ENCODE results near the gene PLS3. TPM values are rescaled to one million over a fixed set of nuclear protein-coding genes. Genes with fewer than 3 reads are reported as not detected.

The PLS3 gene
- total RNA-seq, 1 experiment from 2014 or later = 147 TPM

GRCh38 chrX:115693476-115693875 is 132.5 kb downstream of the PLS3 start:
- TF ChIP-seq CTCF (IDR thresholded peaks at IDR 0.05; ENCODE audit: unreplicated experiment) = no peak

GRCh38 chrX:115694028-115694427 is 133.1 kb downstream of the PLS3 start:
- H3K27me3 Mint-ChIP-seq (ENCODE audit: insufficient read depth, unreplicated experiment) = peaks cover 64% of the 10 kb centered on the region
- no peaks in the 10 kb centered on the region for H3K4me1 Mint-ChIP-seq (ENCODE audit: insufficient read depth, unreplicated experiment)
- TF ChIP-seq CTCF (IDR thresholded peaks at IDR 0.05; ENCODE audit: unreplicated experiment) = no peak
- DNase-seq (ENCODE audit: unreplicated experiment) = no peak
- no peak overlapping the region for H3K4me3 Mint-ChIP-seq (ENCODE audit: unreplicated experiment)
- CTCF ChIA-PET = interaction anchor here (1.1 kb wide), 1 partner anchor 12 kb away, joined by 4 read pairs; no protein-coding TSS in a partner anchor
- no TSS peak for BruUV-seq (replicated peaks)
- no peaks in the 10 kb centered on the region for H3K9me3 Mint-ChIP-seq (ENCODE audit: unreplicated experiment)
- POLR2A ChIA-PET = no interaction called here
- H3K36me3 Mint-ChIP-seq (ENCODE audit: insufficient read depth, unreplicated experiment) = no peaks in the 10 kb centered on the region
- H3K27ac Mint-ChIP-seq (ENCODE audit: low read depth, unreplicated experiment) = no peak overlapping the region
- intact Hi-C loops (cut with micrococcal nuclease) = loop anchor here (5.0 kb wide), 1 partner anchor 467 kb away; no protein-coding TSS in a partner anchor

More at GRCh38 chrX:115693476-115693875, 132.5 kb downstream of the PLS3 start:
- POLR2A ChIA-PET = no interaction called here
- Mint-ChIP-seq H3K27me3 (ENCODE audit: insufficient read depth, unreplicated experiment) (peaks cover 64% of the 10 kb centered on the region), H3K9me3 (ENCODE audit: unreplicated experiment) (no peaks in the 10 kb centered on the region), H3K4me3 (ENCODE audit: unreplicated experiment) (no peak overlapping the region), H3K4me1 (ENCODE audit: insufficient read depth, unreplicated experiment) (no peaks in the 10 kb centered on the region), H3K36me3 (ENCODE audit: insufficient read depth, unreplicated experiment) (no peaks in the 10 kb centered on the region), H3K27ac (ENCODE audit: low read depth, unreplicated experiment) (no peak overlapping the region)
- intact Hi-C loops (cut with micrococcal nuclease) = loop anchor here (5.0 kb wide), 1 partner anchor 466 kb away; no protein-coding TSS in a partner anchor
- no TSS peak for BruUV-seq (replicated peaks)
- CTCF ChIA-PET = interaction anchor here (0.6 to 1.1 kb wide), 2 partner anchors 12 to 199 kb away, joined by 4 read pairs; no protein-coding TSS in a partner anchor
- no peak for DNase-seq (ENCODE audit: unreplicated experiment)

- CTCF ChIA-PET = no interaction called here
- H3K4me1 Mint-ChIP-seq (ENCODE audit: insufficient read depth, unreplicated experiment) = no peaks in the 10 kb centered on the region
- H3K27me3 Mint-ChIP-seq (ENCODE audit: insufficient read depth, unreplicated experiment) = peaks cover 46% of the 10 kb centered on the region
- no TSS peak for BruUV-seq (replicated peaks)
- H3K36me3 Mint-ChIP-seq (ENCODE audit: insufficient read depth, unreplicated experiment) = no peaks in the 10 kb centered on the region
- POLR2A ChIA-PET = no interaction called here
- no peak overlapping the region for H3K27ac Mint-ChIP-seq (ENCODE audit: low read depth, unreplicated experiment)
- DNase-seq (ENCODE audit: unreplicated experiment) = no peak
- no peak overlapping the region for H3K4me3 Mint-ChIP-seq (ENCODE audit: unreplicated experiment)
- intact Hi-C loops (cut with micrococcal nuclease) = no loop called here
- TF ChIP-seq CTCF (IDR thresholded peaks at IDR 0.05; ENCODE audit: unreplicated experiment) = no peak
- H3K9me3 Mint-ChIP-seq (ENCODE audit: unreplicated experiment) = no peaks in the 10 kb centered on the region
These were observed 135.1 kb downstream of the PLS3 start for GRCh38 chrX:115696039-115696438.

- no peak overlapping the region for H3K27ac Mint-ChIP-seq (ENCODE audit: low read depth, unreplicated experiment)
- H3K9me3 Mint-ChIP-seq (ENCODE audit: unreplicated experiment) = no peaks in the 10 kb centered on the region
- DNase-seq (ENCODE audit: unreplicated experiment) = no peak
- peaks cover 40% of the 10 kb centered on the region for H3K27me3 Mint-ChIP-seq (ENCODE audit: insufficient read depth, unreplicated experiment)
- ChIA-PET POLR2A (no interaction called here), CTCF (interaction anchor here (0.6 kb wide), 2 partner anchors 356 to 363 kb away, joined by 3 to 4 read pairs; no protein-coding TSS in a partner anchor)
- no TSS peak for BruUV-seq (replicated peaks)
- no peaks in the 10 kb centered on the region for H3K36me3 Mint-ChIP-seq (ENCODE audit: insufficient read depth, unreplicated experiment)
- H3K4me1 Mint-ChIP-seq (ENCODE audit: insufficient read depth, unreplicated experiment) = no peaks in the 10 kb centered on the region
- no peak for TF ChIP-seq CTCF (IDR thresholded peaks at IDR 0.05; ENCODE audit: unreplicated experiment)
- intact Hi-C loops (cut with micrococcal nuclease) = no loop called here
- no peak overlapping the region for H3K4me3 Mint-ChIP-seq (ENCODE audit: unreplicated experiment)
These were observed 136.0 kb downstream of the PLS3 start for GRCh38 chrX:115696939-115697338.
